ENCODE results near the gene C11orf71.

The C11orf71 gene

GRCh38 chr11:114375052-114375451, 25.3 kb downstream of the C11orf71 start:
- Histone ChIP-seq H3K79me2 (ENCODE audit: insufficient read depth, low read length) (no peaks in the 10 kb centered on the region), H3F3A (ENCODE audit: insufficient read depth, low read length) (no peaks in the 10 kb centered on the region), H3K4me3 (ENCODE audit: low read depth, low read length, poor library complexity, severe bottlenecking) (no peak overlapping the region), H3K36me3 (ENCODE audit: insufficient read depth, low read length) (no peaks in the 10 kb centered on the region), H3K9ac (ENCODE audit: low read length) (no peak overlapping the region), H3K9me2 (ENCODE audit: low read depth, low read length) (no peaks in the 10 kb centered on the region), H2AFZ (ENCODE audit: low read length) (no peak overlapping the region), H3K27me3 (ENCODE audit: insufficient read depth, low read length) (no peaks in the 10 kb centered on the region), H3K4me1 (ENCODE audit: insufficient read depth, low read length, severe bottlenecking) (no peaks in the 10 kb centered on the region), H3K4me2 (ENCODE audit: low read length) (no peak overlapping the region), H3K9me3 (ENCODE audit: low read length) (no peaks in the 10 kb centered on the region), H3K27ac (ENCODE audit: low read depth, low read length, poor library complexity, severe bottlenecking) (no peak overlapping the region), H4K20me1 (ENCODE audit: insufficient read depth, low read length) (no peaks in the 10 kb centered on the region)
- TF ChIP-seq EZH2 (IDR thresholded peaks at IDR 0.05; ENCODE audit: borderline replicate concordance, low read length) (no peak), CTCF (IDR thresholded peaks at IDR 0.05; ENCODE audit: low read length) (no peak)

- Histone ChIP-seq H3K27ac (ENCODE audit: low read depth, low read length, poor library complexity, severe bottlenecking) (no peak overlapping the region), H3K9ac (ENCODE audit: low read length) (no peak overlapping the region), H3K36me3 (ENCODE audit: insufficient read depth, low read length) (no peaks in the 10 kb centered on the region), H3F3A (ENCODE audit: insufficient read depth, low read length) (no peaks in the 10 kb centered on the region), H3K9me3 (ENCODE audit: low read length) (no peaks in the 10 kb centered on the region), H3K27me3 (ENCODE audit: insufficient read depth, low read length) (no peaks in the 10 kb centered on the region), H3K4me1 (ENCODE audit: insufficient read depth, low read length, severe bottlenecking) (no peaks in the 10 kb centered on the region), H4K20me1 (ENCODE audit: insufficient read depth, low read length) (no peaks in the 10 kb centered on the region), H3K4me3 (ENCODE audit: low read depth, low read length, poor library complexity, severe bottlenecking) (no peak overlapping the region), H2AFZ (ENCODE audit: low read length) (no peak overlapping the region), H3K79me2 (ENCODE audit: insufficient read depth, low read length) (no peaks in the 10 kb centered on the region), H3K9me2 (ENCODE audit: low read depth, low read length) (no peaks in the 10 kb centered on the region), H3K4me2 (ENCODE audit: low read length) (no peak overlapping the region)
- TF ChIP-seq EZH2 (IDR thresholded peaks at IDR 0.05; ENCODE audit: borderline replicate concordance, low read length) (no peak), CTCF (IDR thresholded peaks at IDR 0.05; ENCODE audit: low read length) (no peak)
These were observed 31.2 kb downstream of the C11orf71 start for GRCh38 chr11:114368918-114369680.

- no peaks in the 10 kb centered on the region for H3K79me2 ChIP-seq (ENCODE audit: insufficient read depth, low read length)
- no peak overlapping the region for H3K4me2 ChIP-seq (ENCODE audit: low read length)
- no peaks in the 10 kb centered on the region for H3K9me3 ChIP-seq (ENCODE audit: low read length)
- no peak overlapping the region for H2AFZ ChIP-seq (ENCODE audit: low read length)
- no peaks in the 10 kb centered on the region for H3K27me3 ChIP-seq (ENCODE audit: insufficient read depth, low read length)
- no peak overlapping the region for H3K27ac ChIP-seq (ENCODE audit: low read depth, low read length, poor library complexity, severe bottlenecking)
- no peak overlapping the region for H3K4me3 ChIP-seq (ENCODE audit: low read depth, low read length, poor library complexity, severe bottlenecking)
- H3K9me2 ChIP-seq (ENCODE audit: low read depth, low read length): no peaks in the 10 kb centered on the region
- H3K9ac ChIP-seq (ENCODE audit: low read length): no peak overlapping the region
- no peaks in the 10 kb centered on the region for H4K20me1 ChIP-seq (ENCODE audit: insufficient read depth, low read length)
- H3K4me1 ChIP-seq (ENCODE audit: insufficient read depth, low read length, severe bottlenecking): no peaks in the 10 kb centered on the region
- no peaks in the 10 kb centered on the region for H3K36me3 ChIP-seq (ENCODE audit: insufficient read depth, low read length)
- TF ChIP-seq EZH2 (IDR thresholded peaks at IDR 0.05; ENCODE audit: borderline replicate concordance, low read length) (no peak), CTCF (IDR thresholded peaks at IDR 0.05; ENCODE audit: low read length) (no peak)
- no peaks in the 10 kb centered on the region for H3F3A ChIP-seq (ENCODE audit: insufficient read depth, low read length)
These were observed 32.9 kb downstream of the C11orf71 start for GRCh38 chr11:114367244-114367957.

Measured in OCI-LY1 (cell line).